GM10266 (cell line): ENCODE measurements around the gene S100P.
"Not testable (repeated sequence)": the region's sequence is repeated elsewhere in the genome, so short reads cannot be mapped to it uniquely, and the experiment has no call there.

Experiments used
- DNase-seq: peaks from one replicate; pipeline ENCODE4 v3.0.0; 2012; ENCODE audit errors: extremely low spot score
- TF ChIP-seq, protein P1 (sequence below): IDR thresholded peaks from 2 replicates; pipeline ENCODE4 v1.5.1; 2012; ENCODE audit warnings: mild to moderate bottlenecking, low read depth; ENCODE audit not compliant: control insufficient read depth, insufficient read depth; ENCODE audit errors: missing control alignments

Gene S100P

DNA sequence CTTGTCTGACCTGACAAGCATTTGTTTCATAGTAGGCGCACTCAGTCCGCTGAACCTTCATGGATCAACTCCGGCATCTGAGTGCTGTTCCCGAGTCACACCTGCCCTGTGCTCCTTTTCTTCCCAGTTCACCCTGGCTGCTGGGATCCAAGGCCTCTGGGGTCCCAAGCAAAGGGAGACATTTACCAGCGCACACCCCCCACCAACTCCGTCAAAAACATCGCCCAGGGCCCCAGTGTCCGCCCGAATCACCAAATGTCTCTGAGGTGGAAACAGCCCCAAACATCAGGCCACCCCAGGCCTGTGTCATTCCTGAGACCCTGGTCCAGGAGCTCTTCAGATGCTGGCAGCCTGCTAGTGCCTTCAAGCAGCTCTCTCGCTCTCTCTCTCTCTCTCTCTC, 27.4 kb downstream of the S100P start:
- DNase-seq = no peak
- TF ChIP-seq, protein P1, sequence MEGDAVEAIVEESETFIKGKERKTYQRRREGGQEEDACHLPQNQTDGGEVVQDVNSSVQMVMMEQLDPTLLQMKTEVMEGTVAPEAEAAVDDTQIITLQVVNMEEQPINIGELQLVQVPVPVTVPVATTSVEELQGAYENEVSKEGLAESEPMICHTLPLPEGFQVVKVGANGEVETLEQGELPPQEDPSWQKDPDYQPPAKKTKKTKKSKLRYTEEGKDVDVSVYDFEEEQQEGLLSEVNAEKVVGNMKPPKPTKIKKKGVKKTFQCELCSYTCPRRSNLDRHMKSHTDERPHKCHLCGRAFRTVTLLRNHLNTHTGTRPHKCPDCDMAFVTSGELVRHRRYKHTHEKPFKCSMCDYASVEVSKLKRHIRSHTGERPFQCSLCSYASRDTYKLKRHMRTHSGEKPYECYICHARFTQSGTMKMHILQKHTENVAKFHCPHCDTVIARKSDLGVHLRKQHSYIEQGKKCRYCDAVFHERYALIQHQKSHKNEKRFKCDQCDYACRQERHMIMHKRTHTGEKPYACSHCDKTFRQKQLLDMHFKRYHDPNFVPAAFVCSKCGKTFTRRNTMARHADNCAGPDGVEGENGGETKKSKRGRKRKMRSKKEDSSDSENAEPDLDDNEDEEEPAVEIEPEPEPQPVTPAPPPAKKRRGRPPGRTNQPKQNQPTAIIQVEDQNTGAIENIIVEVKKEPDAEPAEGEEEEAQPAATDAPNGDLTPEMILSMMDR = no peak

DNA sequence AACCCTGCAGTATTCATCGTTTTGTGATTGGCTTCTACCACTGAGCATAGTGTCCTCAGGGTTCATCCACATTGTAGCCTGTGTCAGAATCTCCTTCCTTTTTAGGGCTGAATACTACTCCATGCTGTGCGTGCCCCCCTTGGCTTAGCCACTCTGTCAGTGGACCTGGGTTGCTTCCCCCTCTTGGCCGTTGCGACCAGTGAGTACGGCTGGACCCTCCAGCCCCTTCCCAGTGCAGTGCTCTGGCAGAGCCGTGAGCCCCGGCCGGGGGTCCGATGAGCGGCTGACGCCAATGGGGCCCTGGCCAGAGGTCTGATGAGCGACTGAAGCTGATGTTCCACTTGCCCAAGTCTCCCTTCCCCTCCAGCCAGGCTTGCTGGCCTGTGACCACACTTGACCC, 29.2 kb downstream of the S100P start:
- TF ChIP-seq, protein P1 = no peak

DNA sequence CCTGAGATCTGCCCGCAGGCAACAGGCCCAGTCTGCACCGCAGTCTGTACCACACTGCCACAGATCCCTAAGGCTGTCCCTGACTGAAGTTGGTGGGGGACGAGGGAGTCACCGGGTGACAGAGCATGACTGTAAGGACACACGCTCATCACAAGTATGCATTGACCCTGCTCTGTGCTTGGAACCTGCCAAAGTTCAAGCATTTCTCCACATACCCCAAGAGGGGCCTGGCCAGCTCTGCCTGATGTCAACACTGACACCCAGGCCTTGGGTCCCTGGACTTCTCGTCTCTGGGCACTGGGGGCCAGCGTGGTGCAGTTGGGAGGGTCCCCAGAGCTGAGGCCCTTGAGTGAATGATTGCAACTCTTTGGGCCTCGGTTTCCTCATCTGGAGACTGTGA, 30.2 kb downstream of the S100P start:
- TF ChIP-seq, protein P1 = no peak
- DNase-seq = no peak

More for the DNA sequence above, 29.2 kb downstream of the S100P start:
- no peak for DNase-seq

DNA sequence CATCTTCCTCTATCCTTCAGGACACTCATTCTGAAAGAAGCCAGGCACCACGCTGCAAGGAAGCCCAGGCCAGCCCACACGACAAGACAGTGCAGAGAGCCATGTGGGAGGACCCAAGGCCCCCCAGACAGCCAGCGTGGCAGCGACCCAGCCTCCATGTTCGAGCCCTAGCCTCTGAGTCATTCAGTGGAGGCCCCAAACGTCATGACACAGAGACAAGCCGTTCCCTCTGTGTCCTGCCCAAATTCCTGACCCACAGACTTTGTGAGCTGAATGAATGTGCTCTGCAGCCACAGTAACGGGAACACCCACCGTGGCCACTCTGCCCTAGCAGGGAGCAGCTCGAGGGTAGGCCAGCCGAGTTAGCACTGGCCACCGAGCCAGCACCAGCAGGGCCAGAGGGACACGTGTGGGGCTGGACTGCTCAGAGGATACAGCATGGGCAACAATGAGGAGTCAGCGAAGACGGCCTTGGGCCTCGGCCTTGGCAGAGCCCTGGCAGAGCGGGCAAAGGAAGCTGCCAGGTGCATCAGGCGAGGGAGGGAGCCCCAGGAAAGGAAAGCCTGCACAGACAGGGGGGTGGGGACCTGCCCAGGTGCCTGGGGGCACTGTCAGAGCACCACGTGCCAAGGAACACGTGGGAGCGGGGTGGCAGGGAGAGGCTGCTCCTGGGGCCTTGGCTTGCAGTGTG, 30.9 kb downstream of the S100P start:
- TF ChIP-seq, protein P1 = no peak
- no peak for DNase-seq

DNA sequence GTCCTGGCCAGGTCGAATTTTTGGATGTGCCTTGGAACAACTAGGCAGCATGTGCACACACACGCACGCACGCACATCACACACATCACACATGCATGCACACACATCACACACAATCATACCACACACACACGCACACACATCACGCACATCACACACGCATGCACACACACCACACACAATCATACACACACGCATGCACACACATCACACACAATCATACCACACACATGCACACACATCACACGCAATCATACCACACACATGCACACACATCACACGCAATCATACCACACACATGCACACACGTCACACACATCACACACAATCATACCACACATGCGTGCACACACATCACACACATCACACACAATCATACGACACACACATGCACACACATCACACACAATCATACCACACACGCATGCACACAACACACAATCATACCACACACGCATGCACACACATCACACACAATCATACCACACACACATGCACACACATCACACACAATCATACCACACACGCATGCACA, 31.8 kb downstream of the S100P start:
- not testable (repeated sequence) for DNase-seq

DNA sequence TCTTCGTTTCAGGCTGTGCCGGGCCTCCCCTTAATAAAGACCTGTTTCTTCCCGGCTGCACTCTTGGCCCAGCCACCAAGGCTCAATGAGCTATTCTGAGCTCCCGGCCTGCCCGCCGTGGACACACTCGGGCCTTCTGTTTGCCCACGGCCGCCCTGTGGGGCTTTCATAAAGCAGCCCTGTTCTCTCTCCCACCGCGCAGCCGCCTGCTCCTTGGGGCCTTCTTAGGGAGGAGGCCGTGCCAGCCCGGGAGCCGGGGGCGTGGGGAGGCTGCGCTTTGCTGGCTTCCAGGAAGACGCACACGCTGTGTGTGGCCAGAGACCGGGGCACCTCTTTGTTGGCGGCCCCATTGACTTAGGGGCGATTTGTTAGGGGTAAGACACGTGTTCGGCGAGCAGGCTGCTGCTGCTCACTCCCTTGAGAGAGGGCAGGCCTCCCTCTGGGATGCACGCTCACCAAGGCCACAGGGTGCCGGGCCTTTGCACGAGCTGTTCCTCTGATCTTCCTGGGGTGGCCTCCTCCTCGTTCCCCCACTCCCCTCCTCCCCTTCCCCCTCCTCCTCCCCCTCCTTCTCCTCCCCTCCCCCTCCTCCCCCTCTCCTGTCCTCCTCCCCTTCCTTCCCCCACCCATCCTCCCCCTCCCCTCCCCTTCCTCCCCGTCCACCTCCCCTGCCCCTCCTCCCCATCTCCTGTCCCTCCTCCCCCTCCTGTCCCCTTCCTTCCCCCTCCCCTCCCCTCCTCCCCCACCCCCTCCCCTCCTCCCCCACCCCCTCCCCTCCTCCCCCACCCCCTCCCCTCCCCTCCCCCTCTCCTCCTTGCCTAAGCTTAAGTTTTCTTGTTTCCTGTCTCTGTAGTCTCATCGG, 33.6 kb downstream of the S100P start:
- TF ChIP-seq, protein P1 = no peak
- DNase-seq = no peak

DNA sequence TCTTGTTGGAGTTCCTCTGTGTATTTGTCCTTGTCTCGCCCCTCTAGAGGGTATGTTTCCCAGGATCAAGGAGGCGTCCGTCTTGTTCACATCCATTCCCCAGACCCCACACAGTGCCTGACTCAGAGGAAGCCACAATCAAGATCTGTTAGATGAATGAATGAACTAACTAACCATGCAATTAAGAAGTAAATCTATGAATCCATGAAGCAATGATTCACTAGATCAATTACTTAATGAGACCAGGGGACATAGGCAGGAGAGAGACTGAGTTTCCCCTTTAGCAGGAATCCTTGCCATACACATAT, 34.2 kb downstream of the S100P start:
- no peak for DNase-seq
- TF ChIP-seq, protein P1 = no peak
